NCI-H1417 treated with DMSO at 0.1 percent for 48 hours (cell line): ENCODE results near the gene SLC26A1.

Experiments used
- DNase-seq: peaks from one replicate; lab custom pipeline; 2025; lab: John Stamatoyannopoulos, UW

SLC26A1 gene

GRCh38 chr4:993111-994029 lies at the start of gene SLC26A1:
TSS of gene SLC26A1 (minus strand) at chr4:993404. CDS start at chr4:991703, 1,701 bp downstream.
- DNase-seq: no peak

DNA sequence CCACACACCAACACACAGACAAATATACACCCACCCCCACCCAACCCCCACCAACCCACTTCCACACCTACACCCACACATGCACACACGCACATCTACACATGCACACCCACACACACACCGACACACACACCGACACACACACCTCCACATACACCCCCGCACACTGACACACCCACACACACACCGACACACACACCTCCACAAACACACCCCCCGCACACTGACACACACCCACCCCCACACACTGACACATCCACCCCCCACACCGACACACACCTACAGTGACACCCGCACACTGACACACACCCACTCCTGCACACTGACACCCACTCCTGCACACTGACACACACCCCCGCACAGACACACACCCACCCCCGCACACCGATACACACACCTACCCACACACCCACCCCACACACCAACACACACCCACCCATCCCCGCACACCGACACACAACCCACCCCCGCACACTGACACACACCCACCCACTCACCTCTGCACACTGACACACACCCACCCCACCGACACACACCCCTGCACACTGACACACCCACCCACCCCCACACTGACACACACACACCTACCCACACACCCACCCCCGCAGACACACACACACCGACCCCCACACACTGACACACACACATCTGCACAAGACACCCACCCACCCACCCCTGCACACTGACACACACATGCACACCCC lies 49.3 kb upstream of the SLC26A1 start:
- DNase-seq: no peak

DNA sequence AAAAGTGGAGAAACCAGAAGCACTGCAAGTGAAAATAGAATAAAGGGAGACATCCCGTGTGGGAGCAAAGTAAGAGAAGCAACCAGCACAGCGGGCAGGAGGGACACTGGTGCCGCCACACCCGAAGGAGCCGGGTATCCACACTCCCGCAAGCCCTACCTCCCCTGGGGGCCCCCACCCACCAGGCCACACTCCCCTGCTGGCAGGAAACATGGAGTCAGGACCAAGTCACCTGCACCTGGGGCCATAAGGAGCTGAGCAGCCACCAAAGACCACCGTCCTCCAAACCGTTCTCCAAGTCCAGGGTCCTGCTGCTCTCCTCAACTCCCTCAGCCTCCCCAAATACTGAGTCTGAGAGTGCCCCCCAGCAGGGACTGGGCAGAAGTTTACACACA lies 48.7 kb upstream of the SLC26A1 start:
- DNase-seq: no peak

- DNase-seq: no peak
Observed at GRCh38 chr4:1041147-1041935, 48.1 kb upstream of the SLC26A1 start.

DNA sequence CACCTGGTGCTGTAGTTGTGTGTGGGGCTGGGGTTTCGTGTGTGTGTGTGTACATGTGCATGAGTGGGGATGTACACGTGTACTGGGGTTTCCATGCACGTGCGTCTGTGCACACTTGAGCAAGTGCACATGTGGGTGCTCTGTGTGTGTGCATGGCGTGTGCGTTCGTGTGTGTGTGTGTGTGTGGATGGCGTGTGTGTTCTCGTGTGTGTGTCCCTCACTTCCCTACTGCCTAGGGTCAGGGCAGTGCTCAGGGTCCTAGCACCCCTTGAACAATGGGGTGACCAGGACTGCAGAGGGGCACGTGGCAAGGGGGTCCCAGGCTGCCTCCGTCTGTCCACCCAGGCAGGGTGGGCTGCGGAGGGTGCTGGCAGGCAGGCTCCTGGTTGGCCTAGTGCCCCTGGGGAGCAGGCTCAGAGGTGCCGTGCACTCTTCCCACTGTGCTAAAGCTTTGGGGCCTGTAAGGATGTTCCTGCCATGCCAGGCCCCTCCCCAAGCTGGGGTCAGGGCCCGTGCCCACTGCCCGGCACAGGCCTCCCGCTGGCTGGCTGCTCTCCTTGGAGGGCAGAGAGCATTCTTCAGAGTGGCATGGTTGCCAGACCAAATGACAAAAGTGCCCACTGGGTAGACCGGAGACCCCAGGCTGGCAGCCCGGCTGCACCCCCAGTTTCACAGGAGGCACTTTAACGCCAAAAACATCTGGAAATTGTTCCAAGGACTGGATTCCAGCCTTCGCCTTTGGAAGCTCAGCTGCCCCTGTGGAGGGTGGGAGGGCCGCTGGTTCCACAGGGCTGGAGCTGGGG lies 47.3 kb upstream of the SLC26A1 start:
- DNase-seq: no peak

GRCh38 chr4:1039493-1040343 lies 46.5 kb upstream of the SLC26A1 start:
- DNase-seq: no peak

GRCh38 chr4:1038948-1039492 lies 45.8 kb upstream of the SLC26A1 start:
- DNase-seq: no peak

GRCh38 chr4:1036976-1037810 lies 44.0 kb upstream of the SLC26A1 start:
- DNase-seq: no peak

- no peak for DNase-seq
Observed at GRCh38 chr4:1036095-1036494, 42.9 kb upstream of the SLC26A1 start.

- DNase-seq: no peak
Observed at GRCh38 chr4:1035510-1035909, 42.3 kb upstream of the SLC26A1 start.

GRCh38 chr4:1033840-1034551 lies 40.8 kb upstream of the SLC26A1 start:
- no peak for DNase-seq

DNA sequence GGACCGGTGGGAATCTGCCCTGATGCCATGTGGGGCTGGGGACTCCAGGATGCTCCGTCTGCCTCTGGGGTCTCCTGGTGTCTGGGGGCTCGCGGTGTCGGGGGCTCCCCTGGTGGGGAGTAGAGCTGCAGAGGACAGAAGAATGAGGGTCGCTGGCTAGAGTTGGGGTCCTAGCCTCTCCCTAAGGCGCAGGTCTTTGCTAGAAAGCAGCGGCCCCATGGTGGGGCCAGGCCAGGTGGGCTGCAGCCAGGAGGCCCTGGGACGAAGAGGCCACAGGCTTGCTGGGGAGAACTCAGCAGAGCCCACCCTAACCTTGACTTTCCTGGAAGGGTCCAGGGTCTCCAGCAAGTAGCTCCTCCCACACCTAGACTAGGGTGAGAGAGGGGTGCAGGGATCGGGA lies 39.7 kb upstream of the SLC26A1 start:
- DNase-seq: no peak

DNA sequence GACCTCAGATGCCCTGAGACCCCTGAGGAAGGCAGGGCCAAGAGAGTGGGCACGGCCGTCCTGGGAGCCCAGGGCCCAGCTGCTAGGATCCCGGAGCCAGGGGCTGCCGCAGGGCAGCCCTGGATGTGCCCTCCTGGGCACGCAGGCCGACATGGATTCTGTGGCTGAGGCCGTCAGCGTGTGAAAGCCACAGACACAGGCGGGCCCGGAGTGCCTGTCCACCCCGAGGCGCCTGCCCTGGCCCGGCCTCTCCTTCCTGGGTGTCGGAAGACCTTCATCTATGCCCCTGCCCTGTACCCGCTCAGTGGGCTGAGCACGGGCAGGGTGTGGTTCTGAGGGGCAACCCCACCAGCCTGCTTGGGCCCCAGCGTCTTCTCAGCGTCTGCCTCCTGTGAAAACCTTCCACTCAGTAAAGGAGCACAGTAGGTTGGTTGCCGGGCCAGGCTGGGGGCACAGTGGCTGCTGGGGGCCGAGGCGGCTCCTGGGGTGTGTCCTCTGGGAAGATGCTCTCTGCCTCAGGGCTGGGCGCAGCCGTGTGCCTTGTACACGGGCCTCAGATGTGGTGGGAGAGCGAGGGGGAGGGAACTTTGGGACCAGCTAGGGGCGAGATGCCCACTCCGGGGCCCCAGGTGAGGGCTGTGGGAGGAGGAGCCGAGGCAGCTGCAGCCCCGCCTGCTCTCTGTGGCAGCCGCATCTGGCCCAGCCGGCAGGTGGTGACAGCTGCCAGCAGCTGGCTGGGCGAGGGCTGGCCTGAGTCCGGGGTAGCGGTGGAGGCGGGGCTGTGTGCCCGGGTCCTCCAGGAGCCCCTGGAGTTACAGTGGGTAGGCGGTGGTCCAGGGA lies 39.0 kb upstream of the SLC26A1 start:
- no peak for DNase-seq

DNA sequence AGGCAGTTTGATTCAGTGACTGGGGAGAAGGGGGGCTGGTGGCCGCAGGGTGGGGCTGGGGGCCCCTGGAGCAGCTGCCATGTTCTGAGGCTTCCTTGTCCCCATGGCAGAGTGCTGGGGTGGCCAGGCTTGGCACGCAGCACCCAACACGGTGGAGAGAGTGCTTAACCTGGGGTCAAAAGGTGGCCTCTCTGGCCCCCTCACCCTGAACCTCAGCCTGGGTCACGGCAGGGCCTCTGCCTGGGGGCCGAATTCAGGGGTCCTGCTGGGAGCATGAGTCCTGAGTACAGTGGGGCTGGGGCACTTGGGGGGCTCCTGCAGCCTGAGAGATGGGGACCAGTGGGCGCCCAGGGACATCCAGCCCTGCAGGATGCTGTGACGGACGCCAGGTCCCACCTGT lies 38.1 kb upstream of the SLC26A1 start:
- DNase-seq: no peak

DNA sequence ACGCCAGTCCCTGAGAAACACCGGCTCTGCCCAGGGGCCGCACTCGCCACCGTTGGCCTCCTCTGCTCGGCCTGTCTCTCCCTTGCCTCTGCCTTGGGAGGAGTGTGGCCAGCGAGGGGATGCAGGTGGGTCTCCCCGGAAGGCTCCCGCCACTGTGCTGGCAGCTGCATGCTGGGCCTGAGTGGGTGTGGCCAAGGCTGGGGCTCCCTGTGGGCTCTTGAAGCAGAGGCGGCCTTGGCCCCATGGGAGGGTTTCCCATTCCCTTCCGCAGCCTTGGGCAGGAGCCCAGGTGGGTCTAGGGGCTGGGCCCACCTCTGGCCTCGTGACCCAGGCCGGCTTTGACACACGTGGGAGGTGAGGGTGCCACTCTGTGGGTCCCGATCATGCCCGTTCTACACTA lies 37.4 kb upstream of the SLC26A1 start:
- no peak for DNase-seq

- no peak for DNase-seq
Observed at GRCh38 chr4:1030031-1030430, 36.8 kb upstream of the SLC26A1 start.

GRCh38 chr4:1029529-1029928 lies 36.3 kb upstream of the SLC26A1 start:
- DNase-seq: no peak
